IgD-negative memory B cell (primary cell): Measurements from ENCODE around the gene ATP11B. TPM values are rescaled to one million over a fixed set of nuclear protein-coding genes. Genes with fewer than 3 reads are reported as not detected.
"Not testable (repeated sequence)": the region's sequence is repeated elsewhere in the genome, so short reads cannot be mapped to it uniquely, and the experiment has no call there.

Experiments
- H3K27ac Mint-ChIP-seq, 3 donors: one replicate each; pipeline ENCODE4 v1.8.0; 2020 to 2022; ENCODE audit warnings: mild to moderate bottlenecking in 3 of 3, mixed read lengths in 3 of 3, moderate library complexity in 1 of 3
- H3K27me3 Mint-ChIP-seq: one replicate; pipeline ENCODE4 v1.8.0; 2021; ENCODE audit warnings: mixed read lengths
- H3K36me3 Mint-ChIP-seq: one replicate; pipeline ENCODE4 v1.8.0; 2020; ENCODE audit warnings: mild to moderate bottlenecking, mixed read lengths
- H3K4me1 Mint-ChIP-seq, 3 donors: one replicate each; pipeline ENCODE4 v1.8.0; 2020 to 2022; ENCODE audit warnings: mixed read lengths in 3 of 3, mild to moderate bottlenecking in 1 of 3
- H3K4me3 Mint-ChIP-seq, 4 donors: one replicate each; pipeline ENCODE4 v1.8.0; 2020 to 2022; ENCODE audit warnings: mild to moderate bottlenecking in 4 of 4, mixed read lengths in 4 of 4, moderate library complexity in 3 of 4
- H3K9me3 Mint-ChIP-seq, 3 donors: one replicate each; pipeline ENCODE4 v1.8.0; 2020 to 2021; ENCODE audit warnings: mixed read lengths in 3 of 3, mild to moderate bottlenecking in 1 of 3
- polyA plus RNA-seq: library from polyadenylated mRNA; unstranded; fragments of 300-500 nt; fragmentation: Illumina TruSeq; gene quantifications from one replicate; pipeline ENCODE4 v1.2.3, GENCODE V29; 2021

ATP11B gene
- polyA plus RNA-seq, 1 donor from 2014 or later, result 24.0 TPM

GRCh38 chr3:182807061-182807460 lies 13.8 kb downstream of the ATP11B start:
- Mint-ChIP-seq H3K9me3 (no peaks in the 10 kb centered on the region), H3K27ac (no peak overlapping the region), H3K27me3 (no peaks in the 10 kb centered on the region), H3K4me3 (no peak overlapping the region), H3K4me1 (peaks cover 33 to 53% (median 37%) of the 10 kb centered on the region in 3 donors), H3K36me3 (peaks cover 5% of the 10 kb centered on the region)

GRCh38 chr3:182808041-182808770 lies 14.9 kb downstream of the ATP11B start:
- Mint-ChIP-seq H3K27me3 (no peaks in the 10 kb centered on the region), H3K4me3 (no peak overlapping the region), H3K27ac (no peak overlapping the region), H3K4me1 (peaks cover 26 to 53% (median 29%) of the 10 kb centered on the region in 3 donors), H3K9me3 (no peaks in the 10 kb centered on the region), H3K36me3 (peaks cover 5% of the 10 kb centered on the region)

GRCh38 chr3:182809531-182809930 lies 16.2 kb downstream of the ATP11B start:
- H3K27me3 Mint-ChIP-seq, result no peaks in the 10 kb centered on the region
- no peaks in the 10 kb centered on the region for H3K9me3 Mint-ChIP-seq
- peaks cover 24 to 51% (median 25%) of the 10 kb centered on the region in 3 donors for H3K4me1 Mint-ChIP-seq
- no peak overlapping the region for H3K4me3 Mint-ChIP-seq
- H3K36me3 Mint-ChIP-seq, result peaks cover 5% of the 10 kb centered on the region
- H3K27ac Mint-ChIP-seq, result no peak overlapping the region

GRCh38 chr3:182810574-182811268 lies 17.4 kb downstream of the ATP11B start:
- no peaks in the 10 kb centered on the region for H3K9me3 Mint-ChIP-seq
- H3K27ac Mint-ChIP-seq, result no peak overlapping the region
- peaks cover 24 to 45% (median 25%) of the 10 kb centered on the region in 3 donors for H3K4me1 Mint-ChIP-seq
- H3K4me3 Mint-ChIP-seq, result no peak overlapping the region
- no peaks in the 10 kb centered on the region for H3K27me3 Mint-ChIP-seq
- H3K36me3 Mint-ChIP-seq, result peaks cover 5% of the 10 kb centered on the region

GRCh38 chr3:182811269-182811596 lies 17.9 kb downstream of the ATP11B start:
- Mint-ChIP-seq H3K4me3 (no peak overlapping the region), H3K9me3 (no peaks in the 10 kb centered on the region), H3K4me1 (peaks cover 22 to 49% (median 28%) of the 10 kb centered on the region in 3 donors), H3K27ac (peak overlapping the region in 1 of 3 donors; percentile 31), H3K36me3 (peaks cover 5% of the 10 kb centered on the region), H3K27me3 (no peaks in the 10 kb centered on the region)

GRCh38 chr3:182812123-182812522 lies 18.8 kb downstream of the ATP11B start:
- Mint-ChIP-seq H3K36me3 (peaks cover 5% of the 10 kb centered on the region), H3K9me3 (no peaks in the 10 kb centered on the region), H3K27me3 (no peaks in the 10 kb centered on the region), H3K4me1 (peaks cover 18 to 42% (median 25%) of the 10 kb centered on the region in 3 donors), H3K4me3 (no peak overlapping the region), H3K27ac (peak overlapping the region in 1 of 3 donors; percentile 0)

- H3K9me3 Mint-ChIP-seq, result no peaks in the 10 kb centered on the region
- H3K4me1 Mint-ChIP-seq, result peaks cover 20 to 33% (median 25%) of the 10 kb centered on the region in 3 donors
- no peaks in the 10 kb centered on the region for H3K27me3 Mint-ChIP-seq
- peaks cover 5% of the 10 kb centered on the region for H3K36me3 Mint-ChIP-seq
- no peak overlapping the region for H3K27ac Mint-ChIP-seq
- H3K4me3 Mint-ChIP-seq, result peak overlapping the region in 1 of 4 donors; percentile 14
Observed at GRCh38 chr3:182814419-182815062, 21.2 kb downstream of the ATP11B start.

GRCh38 chr3:182816181-182816580 lies 22.9 kb downstream of the ATP11B start:
- Mint-ChIP-seq H3K36me3 (no peaks in the 10 kb centered on the region), H3K9me3 (no peaks in the 10 kb centered on the region), H3K4me3 (no peak overlapping the region), H3K4me1 (peaks cover 16 to 27% (median 26%) of the 10 kb centered on the region in 3 donors), H3K27ac (peak overlapping the region in 1 of 3 donors; percentile 39), H3K27me3 (no peaks in the 10 kb centered on the region)

- Mint-ChIP-seq H3K27ac (no peak overlapping the region), H3K27me3 (no peaks in the 10 kb centered on the region), H3K36me3 (peaks cover 9% of the 10 kb centered on the region), H3K4me1 (peaks cover 9 to 28% (median 16%) of the 10 kb centered on the region in 3 donors), H3K4me3 (no peak overlapping the region), H3K9me3 (no peaks in the 10 kb centered on the region)
Observed at GRCh38 chr3:182818296-182818978, 25.1 kb downstream of the ATP11B start.

GRCh38 chr3:182821221-182821981 lies 28.1 kb downstream of the ATP11B start:
- Mint-ChIP-seq H3K9me3 (no peaks in the 10 kb centered on the region), H3K4me3 (no peak overlapping the region), H3K36me3 (peaks cover 14% of the 10 kb centered on the region), H3K27ac (no peak overlapping the region), H3K4me1 (peaks cover 6 to 21% (median 10%) of the 10 kb centered on the region in 3 donors), H3K27me3 (no peaks in the 10 kb centered on the region)

GRCh38 chr3:182822260-182822659 lies 29.0 kb downstream of the ATP11B start:
- Mint-ChIP-seq H3K4me1 (peaks cover 8 to 23% (median 9%) of the 10 kb centered on the region in 3 donors), H3K36me3 (peaks cover 14% of the 10 kb centered on the region)
- H3K27ac Mint-ChIP-seq, H3K9me3 Mint-ChIP-seq, H3K27me3 Mint-ChIP-seq, H3K4me3 Mint-ChIP-seq: not testable (repeated sequence)

- Mint-ChIP-seq H3K4me1 (peaks cover 7 to 16% (median 15%) of the 10 kb centered on the region in 3 donors), H3K27me3 (no peaks in the 10 kb centered on the region), H3K4me3 (peak overlapping the region in 1 of 4 donors; percentile 7), H3K36me3 (peaks cover 14% of the 10 kb centered on the region), H3K9me3 (no peaks in the 10 kb centered on the region), H3K27ac (peak overlapping the region in 1 of 3 donors; percentile 13)
Observed at GRCh38 chr3:182824957-182825356, 31.7 kb downstream of the ATP11B start.

GRCh38 chr3:182829761-182830405 lies 36.6 kb downstream of the ATP11B start:
- Mint-ChIP-seq H3K9me3 (no peaks in the 10 kb centered on the region), H3K27me3 (no peaks in the 10 kb centered on the region), H3K36me3 (peaks cover 10% of the 10 kb centered on the region), H3K4me3 (no peak overlapping the region), H3K4me1 (peaks cover 8 to 12% (median 11%) of the 10 kb centered on the region in 3 donors), H3K27ac (no peak overlapping the region)
